H1 (cell line): Measurements from ENCODE around the gene PRSS50. TPM values are rescaled to one million over a fixed set of nuclear protein-coding genes. Genes with fewer than 3 reads are reported as not detected.

Experiments
- BCL11A ChIP-seq, 2 experiments: IDR thresholded peaks; one replicate each; pipeline ENCODE4 v1.6.1; 2011; ENCODE audit warnings: low read depth in 2 of 2, low read length in 2 of 2, mild to moderate bottlenecking in 2 of 2
- HDAC2 ChIP-seq, 2 experiments: fragments of 300-600 bp in 1 of 2; sonication (generic) in 1 of 2; IDR thresholded peaks; 2 replicates each; pipeline ENCODE4 v1.6.1; 2011 to 2012; ENCODE audit warnings: low read depth in 2 of 2, low read length in 2 of 2, mild to moderate bottlenecking in 2 of 2, moderate library complexity in 2 of 2, borderline replicate concordance in 1 of 2, inconsistent platforms in 1 of 2
- USF2 ChIP-seq: IDR thresholded peaks from 2 replicates; pipeline ENCODE4 v1.6.1; 2011; ENCODE audit warnings: low read length, improper control_type of control experiment
- ZNF274 ChIP-seq: IDR thresholded peaks from 2 replicates; pipeline ENCODE4 v1.7.0; 2012; ENCODE audit warnings: low read length, borderline replicate concordance; ENCODE audit errors: extremely low read depth
- polyA plus RNA-seq, 7 experiments: library from polyadenylated mRNA; depleted of rRNA in 3 of 7; stranded (reverse) in 5 of 7; unstranded in 2 of 7; fragments of >200 nt in 5 of 7; fragments of 200-250 nt in 2 of 7; gene quantifications; 1 replicate in 5 of 7; 2 replicates in 1 of 7; 4 replicates in 1 of 7; pipeline versions ENCODE4 v1.2.1 to v1.2.3, GENCODE V29; 2011 to 2013; ENCODE audit warnings: missing spikeins in 2 of 7, mixed read lengths in 2 of 7
- total RNA-seq: library from RNA; stranded (reverse); fragmentation: NEBNext Ultra II Directional; extraction: Animal tissue kit (Norgen Biotek cat#: 25700); gene quantifications from 2 replicates; pipeline ENCODE4 v1.2.1, GENCODE V29; 2021
- TF ChIP-seq, protein P1 (sequence below), 3 experiments: IDR thresholded peaks; 1 replicate in 2 of 3; 2 replicates in 1 of 3; pipeline versions ENCODE4 v1.5.1 to v1.6.1; 2011; ENCODE audit warnings: low read length in 3 of 3, mild to moderate bottlenecking in 3 of 3, inconsistent platforms in 2 of 3, low read depth in 1 of 3, moderate library complexity in 1 of 3; ENCODE audit not compliant: insufficient read depth in 1 of 3; ENCODE audit errors: control extremely low read depth in 1 of 3

The PRSS50 gene
- total and polyA plus RNA-seq, 2 of the 8 experiments (the other 6 are each of a cell fraction or from before 2014, with no cell fraction given): 0.47 to 0.71 TPM

DNA sequence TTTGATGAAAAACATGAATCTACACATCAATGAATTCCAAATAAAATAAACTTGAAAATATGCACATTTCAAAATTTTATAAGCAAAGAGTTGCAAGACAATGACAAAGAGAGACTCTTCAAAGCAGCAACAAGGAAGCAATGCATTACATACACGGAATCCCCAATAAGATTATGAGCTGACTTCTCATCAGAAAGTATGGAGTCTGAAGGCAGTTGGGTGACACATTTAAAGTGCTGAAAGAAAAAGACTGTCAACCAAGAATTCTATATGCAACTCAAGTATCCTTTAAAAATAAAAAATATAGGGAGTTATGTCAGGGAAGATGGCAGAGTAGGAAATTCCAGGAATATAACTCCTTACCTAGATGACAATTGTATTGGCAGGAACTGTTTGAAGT lies 46.5 kb upstream of the PRSS50 start (continued):
- TF ChIP-seq HDAC2 (IDR thresholded peaks at IDR 0.05; ENCODE audit: borderline replicate concordance in 1 of 2, low read depth in 2 of 2, low read length in 2 of 2): no peak
- no peak for TF ChIP-seq BCL11A (IDR thresholded peaks at IDR 0.05; ENCODE audit: low read depth in 2 of 2, low read length in 2 of 2)
- TF ChIP-seq, protein P1, sequence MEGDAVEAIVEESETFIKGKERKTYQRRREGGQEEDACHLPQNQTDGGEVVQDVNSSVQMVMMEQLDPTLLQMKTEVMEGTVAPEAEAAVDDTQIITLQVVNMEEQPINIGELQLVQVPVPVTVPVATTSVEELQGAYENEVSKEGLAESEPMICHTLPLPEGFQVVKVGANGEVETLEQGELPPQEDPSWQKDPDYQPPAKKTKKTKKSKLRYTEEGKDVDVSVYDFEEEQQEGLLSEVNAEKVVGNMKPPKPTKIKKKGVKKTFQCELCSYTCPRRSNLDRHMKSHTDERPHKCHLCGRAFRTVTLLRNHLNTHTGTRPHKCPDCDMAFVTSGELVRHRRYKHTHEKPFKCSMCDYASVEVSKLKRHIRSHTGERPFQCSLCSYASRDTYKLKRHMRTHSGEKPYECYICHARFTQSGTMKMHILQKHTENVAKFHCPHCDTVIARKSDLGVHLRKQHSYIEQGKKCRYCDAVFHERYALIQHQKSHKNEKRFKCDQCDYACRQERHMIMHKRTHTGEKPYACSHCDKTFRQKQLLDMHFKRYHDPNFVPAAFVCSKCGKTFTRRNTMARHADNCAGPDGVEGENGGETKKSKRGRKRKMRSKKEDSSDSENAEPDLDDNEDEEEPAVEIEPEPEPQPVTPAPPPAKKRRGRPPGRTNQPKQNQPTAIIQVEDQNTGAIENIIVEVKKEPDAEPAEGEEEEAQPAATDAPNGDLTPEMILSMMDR (IDR thresholded peaks at IDR 0.05; ENCODE audit: control extremely low read depth in 1 of 3, insufficient read depth in 1 of 3, low read depth in 1 of 3, low read length in 3 of 3): no peak
- TF ChIP-seq USF2: no peak
- no peak for TF ChIP-seq ZNF274
